ENCODE measurements around the gene ARNT2. TPM values are rescaled to one million over a fixed set of nuclear protein-coding genes. Genes with fewer than 3 reads are reported as not detected.

Gene ARNT2
- total and polyA plus RNA-seq, 3 donors from 2014 or later, result 34.3 to 58.7 (median 50.2) TPM

DNA sequence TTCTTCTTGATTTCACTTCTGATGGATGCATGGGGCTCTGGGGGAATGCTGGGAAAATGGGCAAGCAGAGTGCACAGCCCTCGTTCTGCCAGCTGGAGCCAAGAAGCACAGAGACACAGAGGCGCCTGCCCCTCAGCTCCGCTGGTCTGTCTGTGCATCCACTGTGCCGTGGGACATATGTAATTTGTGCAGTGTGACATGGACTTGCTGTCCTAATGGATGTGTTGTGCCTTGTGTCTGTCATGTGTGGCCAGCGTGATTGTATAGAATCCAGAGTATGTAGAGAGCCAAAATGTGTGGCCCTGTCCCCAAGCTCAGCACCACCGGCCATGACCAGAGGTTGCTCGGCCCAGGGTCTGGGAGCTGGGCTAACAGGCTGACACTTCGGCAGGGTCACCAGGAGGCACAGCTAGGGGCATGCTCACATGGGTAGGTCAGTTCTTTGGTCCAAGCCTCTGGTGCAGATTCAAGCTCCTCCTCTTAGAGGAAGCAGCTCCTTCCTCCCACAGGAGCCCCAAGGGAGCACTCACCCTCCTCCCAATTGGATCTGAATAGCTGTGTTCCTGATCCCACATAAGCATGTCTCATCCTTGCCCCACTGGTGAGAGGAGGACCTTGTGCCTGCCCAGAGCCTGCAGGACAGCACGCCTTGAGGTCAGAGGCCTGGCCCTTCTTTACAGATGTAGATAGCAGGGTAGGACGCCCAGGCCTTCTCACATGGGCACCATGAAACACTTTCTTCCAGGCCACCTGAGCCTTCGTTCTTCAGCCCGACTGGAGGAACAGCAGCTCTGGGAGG is 190.1 kb downstream of the ARNT2 start:
- H3K9me3 ChIP-seq, result no peaks in the 10 kb centered on the region
- H3K36me3 ChIP-seq (ENCODE audit: low read depth, missing control alignments), result no peaks in the 10 kb centered on the region
- H3K4me1 ChIP-seq, result no peaks in the 10 kb centered on the region
- H3K27me3 ChIP-seq, result no peaks in the 10 kb centered on the region
- TF ChIP-seq POLR2A (IDR thresholded peaks at IDR 0.05), result no peak
- TF ChIP-seq, protein P1, sequence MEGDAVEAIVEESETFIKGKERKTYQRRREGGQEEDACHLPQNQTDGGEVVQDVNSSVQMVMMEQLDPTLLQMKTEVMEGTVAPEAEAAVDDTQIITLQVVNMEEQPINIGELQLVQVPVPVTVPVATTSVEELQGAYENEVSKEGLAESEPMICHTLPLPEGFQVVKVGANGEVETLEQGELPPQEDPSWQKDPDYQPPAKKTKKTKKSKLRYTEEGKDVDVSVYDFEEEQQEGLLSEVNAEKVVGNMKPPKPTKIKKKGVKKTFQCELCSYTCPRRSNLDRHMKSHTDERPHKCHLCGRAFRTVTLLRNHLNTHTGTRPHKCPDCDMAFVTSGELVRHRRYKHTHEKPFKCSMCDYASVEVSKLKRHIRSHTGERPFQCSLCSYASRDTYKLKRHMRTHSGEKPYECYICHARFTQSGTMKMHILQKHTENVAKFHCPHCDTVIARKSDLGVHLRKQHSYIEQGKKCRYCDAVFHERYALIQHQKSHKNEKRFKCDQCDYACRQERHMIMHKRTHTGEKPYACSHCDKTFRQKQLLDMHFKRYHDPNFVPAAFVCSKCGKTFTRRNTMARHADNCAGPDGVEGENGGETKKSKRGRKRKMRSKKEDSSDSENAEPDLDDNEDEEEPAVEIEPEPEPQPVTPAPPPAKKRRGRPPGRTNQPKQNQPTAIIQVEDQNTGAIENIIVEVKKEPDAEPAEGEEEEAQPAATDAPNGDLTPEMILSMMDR (IDR thresholded peaks at IDR 0.05), result no peak
- intact Hi-C loops (cut with DNase I; ENCODE audit: low total_unique reads), result no loop called here
- H3K4me3 ChIP-seq, result no peak overlapping the region
- 81 to 93% methylated on average over 4 to 12 of the region's 12 CpGs for WGBS, 2 donors
- no peak overlapping the region for H3K27ac ChIP-seq
- DNase-seq, result no peak

DNA sequence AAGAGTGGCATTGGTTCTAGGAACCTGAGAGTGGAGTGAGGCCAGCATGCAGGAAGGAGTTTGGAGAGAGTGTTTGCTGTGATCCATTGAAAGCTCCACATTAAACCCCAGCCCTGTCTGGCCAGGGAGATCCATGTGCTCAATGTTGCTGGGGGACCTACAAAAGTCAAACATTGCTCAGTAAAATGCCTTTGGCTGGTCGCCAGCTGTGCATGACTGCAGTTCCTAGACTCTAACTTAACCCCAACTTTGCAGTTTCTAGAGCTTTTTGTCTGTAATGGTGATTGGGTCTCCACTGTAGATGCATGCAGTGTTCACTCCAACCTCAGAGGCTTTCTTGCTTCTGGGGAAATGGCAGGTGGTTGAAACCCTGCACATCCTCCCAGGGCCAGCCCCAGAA is 191.2 kb downstream of the ARNT2 start:
- intact Hi-C loops (cut with DNase I; ENCODE audit: low total_unique reads), result no loop called here
- Histone ChIP-seq H3K4me1 (no peaks in the 10 kb centered on the region), H3K4me3 (no peak overlapping the region), H3K9me3 (no peaks in the 10 kb centered on the region), H3K36me3 (ENCODE audit: low read depth, missing control alignments) (no peaks in the 10 kb centered on the region), H3K27me3 (no peaks in the 10 kb centered on the region), H3K27ac (no peak overlapping the region)
- TF ChIP-seq, protein P1 (IDR thresholded peaks at IDR 0.05), result no peak
- TF ChIP-seq POLR2A (IDR thresholded peaks at IDR 0.05), result no peak
- WGBS, 2 donors, result 38 to 56% methylated on average over 1 of the region's 1 CpG
- DNase-seq, result no peak

DNA sequence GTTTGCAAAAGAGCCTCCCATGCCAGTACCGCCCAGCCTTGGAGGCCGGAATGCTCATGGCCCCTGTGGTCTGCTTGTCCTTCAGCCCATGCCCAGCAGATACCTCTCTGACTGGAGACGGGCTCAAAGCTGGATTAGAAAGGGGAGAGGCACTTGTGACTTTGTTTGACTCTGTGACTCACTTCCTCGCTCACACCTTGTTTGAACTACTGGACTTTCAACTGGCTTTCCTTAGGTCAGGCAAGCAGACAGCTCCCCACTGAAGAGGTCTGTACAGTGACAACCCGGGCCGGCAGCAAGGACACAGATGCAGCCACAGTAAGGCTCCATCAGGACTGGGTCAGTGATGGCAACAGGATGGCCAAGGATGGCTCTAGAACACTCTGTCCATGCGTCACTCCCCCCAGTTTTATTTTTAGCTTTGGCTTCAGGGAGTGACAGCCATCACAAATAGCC is 192.4 kb downstream of the ARNT2 start:
- TF ChIP-seq, protein P1 (IDR thresholded peaks at IDR 0.05), result no peak
- TF ChIP-seq POLR2A (IDR thresholded peaks at IDR 0.05), result no peak
- no peak for DNase-seq

DNA sequence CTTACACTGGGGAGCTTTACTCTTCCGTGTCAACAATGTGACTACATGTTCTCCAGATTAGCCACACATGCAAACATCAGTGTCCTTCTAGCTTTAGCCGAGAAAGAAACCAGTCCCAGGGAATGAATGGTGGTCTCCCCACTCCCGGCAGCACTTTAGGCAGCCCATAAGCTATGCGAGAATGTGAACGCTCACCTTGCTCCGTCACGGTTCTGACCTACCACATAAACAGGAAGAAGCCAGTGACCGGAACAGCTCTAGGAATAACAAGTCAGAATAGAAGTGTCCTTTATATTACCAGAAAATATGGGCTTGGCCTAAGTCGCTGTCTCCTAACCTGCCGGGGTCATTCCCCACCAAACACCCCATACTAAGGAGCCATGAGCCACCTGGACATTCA is 192.9 kb downstream of the ARNT2 start:
- Histone ChIP-seq H3K4me1 (no peaks in the 10 kb centered on the region), H3K27ac (no peak overlapping the region), H3K36me3 (ENCODE audit: low read depth, missing control alignments) (no peaks in the 10 kb centered on the region), H3K9me3 (no peaks in the 10 kb centered on the region), H3K27me3 (no peaks in the 10 kb centered on the region), H3K4me3 (no peak overlapping the region)
- DNase-seq, result no peak
- intact Hi-C loops (cut with DNase I; ENCODE audit: low total_unique reads), result no loop called here
- no peak for TF ChIP-seq POLR2A (IDR thresholded peaks at IDR 0.05)
- TF ChIP-seq, protein P1 (IDR thresholded peaks at IDR 0.05), result no peak
- WGBS, 2 donors, result 84 to 94% methylated on average over 10 of the region's 10 CpGs

More for the DNA sequence above, 192.4 kb downstream of the ARNT2 start:
- no peak overlapping the region for H3K4me3 ChIP-seq
- intact Hi-C loops (cut with DNase I; ENCODE audit: low total_unique reads), result no loop called here
- no peaks in the 10 kb centered on the region for H3K27me3 ChIP-seq
- H3K36me3 ChIP-seq (ENCODE audit: low read depth, missing control alignments), result no peaks in the 10 kb centered on the region
- no peak overlapping the region for H3K27ac ChIP-seq
- no peaks in the 10 kb centered on the region for H3K4me1 ChIP-seq
- 84 to 85% methylated on average over 6 to 7 of the region's 7 CpGs for WGBS, 2 donors
- H3K9me3 ChIP-seq, result no peaks in the 10 kb centered on the region

DNA sequence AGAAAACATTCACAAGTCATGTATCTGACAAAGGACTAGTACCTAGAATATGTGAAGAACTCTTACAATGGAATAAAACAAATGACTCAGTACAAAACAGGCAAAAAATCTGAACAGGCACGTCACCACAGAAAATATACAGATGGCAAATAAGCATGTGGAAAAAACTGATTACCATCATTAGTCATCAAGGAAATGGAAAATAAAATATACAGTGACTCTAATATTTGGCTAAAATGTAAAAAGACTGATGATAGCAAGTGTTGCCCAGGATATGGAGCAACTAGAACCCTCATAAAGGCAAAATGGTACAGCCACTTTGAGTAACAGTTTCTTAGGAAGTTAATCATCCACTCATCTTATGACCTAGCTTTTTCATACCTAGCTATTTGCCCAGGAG is 195.2 kb downstream of the ARNT2 start:
- WGBS, 2 donors, result 64 to 68% methylated on average over 1 of the region's 1 CpG
- no peaks in the 10 kb centered on the region for H3K4me1 ChIP-seq
- no peaks in the 10 kb centered on the region for H3K9me3 ChIP-seq
- TF ChIP-seq, protein P1 (IDR thresholded peaks at IDR 0.05), result no peak
- TF ChIP-seq POLR2A (IDR thresholded peaks at IDR 0.05), result no peak
- intact Hi-C loops (cut with DNase I; ENCODE audit: low total_unique reads), result no loop called here
- no peaks in the 10 kb centered on the region for H3K27me3 ChIP-seq
- H3K36me3 ChIP-seq (ENCODE audit: low read depth, missing control alignments), result no peaks in the 10 kb centered on the region
- no peak overlapping the region for H3K4me3 ChIP-seq
- no peak overlapping the region for H3K27ac ChIP-seq
- DNase-seq, result no peak

Data from testis (tissue), 3 donors.